ENCODE measurements around the gene MAN2B2.

MAN2B2 gene

DNA sequence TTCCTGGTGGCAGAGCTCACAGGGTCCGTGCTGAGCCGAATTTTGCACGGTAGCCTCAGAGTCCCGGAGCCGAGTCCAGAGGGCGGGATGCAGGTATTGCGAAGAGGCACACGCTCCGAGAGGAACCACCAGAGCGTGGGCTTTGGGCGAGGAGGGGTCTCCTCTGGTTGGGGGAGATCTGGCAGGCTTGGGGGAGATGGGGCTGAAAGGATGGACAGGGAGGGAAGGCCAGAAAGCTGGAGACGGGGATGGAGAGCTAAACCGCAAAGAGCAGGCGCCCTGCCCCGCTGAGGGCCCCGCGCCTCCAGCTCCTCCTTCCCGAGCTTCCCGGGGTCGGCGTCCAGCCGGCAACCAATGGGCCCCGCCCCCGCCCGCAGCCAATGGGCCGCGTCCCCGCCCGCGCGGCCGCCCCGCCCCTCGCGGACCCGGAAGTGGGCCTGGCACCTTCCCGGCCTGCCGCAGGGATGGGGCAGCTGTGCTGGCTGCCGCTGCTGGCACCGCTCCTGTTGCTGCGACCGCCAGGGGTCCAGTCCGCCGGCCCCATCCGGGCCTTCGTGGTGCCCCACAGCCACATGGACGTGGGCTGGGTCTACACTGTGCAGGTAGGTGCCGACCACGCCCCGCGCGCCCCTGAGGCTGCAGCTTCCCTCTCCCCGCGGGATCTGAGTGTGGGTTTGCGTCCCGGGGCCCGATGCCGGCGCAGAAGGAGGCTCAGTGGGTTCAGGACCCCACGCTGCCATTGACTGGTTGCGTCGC is at the start of gene MAN2B2:
MAN2B2 (plus strand) TSS at position 443 of the 756 bp plus-strand sequence; CDS start at position 465, 22 bp downstream.
- DNase-seq (ENCODE audit: low read depth in 2 of 2) = peak; percentile 64

DNA sequence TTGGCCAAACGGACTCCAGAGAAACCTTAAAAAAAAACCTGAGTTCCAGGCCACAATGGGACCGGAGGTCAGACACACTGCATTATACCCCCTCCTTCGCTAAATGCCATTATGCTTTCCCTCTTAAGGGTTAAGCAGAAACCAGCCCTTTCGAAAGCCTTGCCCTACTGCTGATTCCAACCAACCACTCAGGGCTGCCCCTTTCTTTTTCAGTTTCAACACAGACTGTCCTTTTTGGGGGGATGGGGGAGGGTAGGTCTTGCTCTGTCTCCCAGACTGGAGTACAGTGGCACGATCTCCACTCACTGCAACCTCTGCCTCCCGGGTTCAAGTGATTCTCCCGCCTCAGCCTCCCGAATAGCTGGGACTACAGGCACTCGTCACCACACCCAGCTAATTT is 49.5 kb upstream of the MAN2B2 start:
- DNase-seq (ENCODE audit: low read depth in 2 of 2) = no peak

DNA sequence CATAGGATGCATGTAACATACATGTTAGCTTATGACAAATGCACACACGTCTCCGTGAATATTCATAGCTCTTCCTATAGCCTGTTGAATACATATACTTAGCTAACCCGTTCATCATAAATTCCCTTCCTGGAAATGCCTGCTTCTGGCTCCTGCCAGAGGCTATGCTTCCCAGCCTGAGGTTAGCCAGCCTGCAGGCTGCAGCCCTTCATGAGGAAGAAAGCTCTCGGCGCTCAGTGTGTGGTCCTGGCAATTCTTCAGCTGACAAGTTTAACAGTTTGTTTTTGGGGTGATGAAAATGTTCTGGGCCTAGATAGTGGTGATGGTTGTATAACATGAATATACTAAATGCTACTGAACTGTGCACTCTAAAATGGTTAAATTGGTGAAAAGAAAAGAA is 48.8 kb upstream of the MAN2B2 start:
- DNase-seq (ENCODE audit: low read depth in 2 of 2) = no peak

DNA sequence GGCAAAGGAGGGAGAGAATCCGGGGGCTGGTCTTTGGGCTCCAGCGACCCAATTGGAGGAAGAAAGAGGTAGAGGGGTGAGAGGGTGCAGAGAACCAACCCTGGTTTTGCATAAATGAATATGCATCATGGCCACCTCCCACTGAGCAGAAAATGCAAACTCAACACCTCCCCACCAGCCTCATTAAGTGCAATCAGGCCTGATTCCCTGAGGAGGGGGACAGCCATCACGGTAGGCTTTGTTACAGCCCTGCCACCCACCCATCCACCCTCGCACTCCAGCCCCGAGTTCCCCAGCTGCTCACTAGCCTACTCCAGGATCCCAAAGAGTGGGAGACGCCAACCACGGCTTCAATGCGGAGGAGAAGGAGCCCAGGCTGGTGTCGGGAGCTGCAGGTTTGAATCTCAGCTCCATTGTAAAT is 48.3 kb upstream of the MAN2B2 start:
- DNase-seq (ENCODE audit: low read depth in 2 of 2) = no peak

DNA sequence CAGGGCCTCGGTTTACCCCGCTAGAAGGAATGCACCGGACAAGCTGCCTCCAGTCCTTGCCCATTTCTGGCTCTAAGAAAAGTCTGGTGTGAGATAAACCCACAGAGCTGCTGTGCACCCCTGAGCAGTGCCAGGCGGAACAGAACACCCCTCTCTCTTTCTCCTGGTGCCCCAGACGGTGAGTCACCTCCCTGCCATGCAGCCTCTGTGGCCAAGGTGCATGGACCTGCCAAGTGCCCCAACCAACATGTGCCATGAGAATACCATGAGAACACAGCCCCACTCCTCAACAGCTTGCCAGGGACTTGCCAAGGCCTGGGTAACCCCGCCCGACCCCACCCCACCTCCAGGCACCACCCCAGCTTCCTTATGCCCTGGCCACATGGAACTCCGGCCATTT is 47.7 kb upstream of the MAN2B2 start:
- no peak for DNase-seq (ENCODE audit: low read depth in 2 of 2)

DNA sequence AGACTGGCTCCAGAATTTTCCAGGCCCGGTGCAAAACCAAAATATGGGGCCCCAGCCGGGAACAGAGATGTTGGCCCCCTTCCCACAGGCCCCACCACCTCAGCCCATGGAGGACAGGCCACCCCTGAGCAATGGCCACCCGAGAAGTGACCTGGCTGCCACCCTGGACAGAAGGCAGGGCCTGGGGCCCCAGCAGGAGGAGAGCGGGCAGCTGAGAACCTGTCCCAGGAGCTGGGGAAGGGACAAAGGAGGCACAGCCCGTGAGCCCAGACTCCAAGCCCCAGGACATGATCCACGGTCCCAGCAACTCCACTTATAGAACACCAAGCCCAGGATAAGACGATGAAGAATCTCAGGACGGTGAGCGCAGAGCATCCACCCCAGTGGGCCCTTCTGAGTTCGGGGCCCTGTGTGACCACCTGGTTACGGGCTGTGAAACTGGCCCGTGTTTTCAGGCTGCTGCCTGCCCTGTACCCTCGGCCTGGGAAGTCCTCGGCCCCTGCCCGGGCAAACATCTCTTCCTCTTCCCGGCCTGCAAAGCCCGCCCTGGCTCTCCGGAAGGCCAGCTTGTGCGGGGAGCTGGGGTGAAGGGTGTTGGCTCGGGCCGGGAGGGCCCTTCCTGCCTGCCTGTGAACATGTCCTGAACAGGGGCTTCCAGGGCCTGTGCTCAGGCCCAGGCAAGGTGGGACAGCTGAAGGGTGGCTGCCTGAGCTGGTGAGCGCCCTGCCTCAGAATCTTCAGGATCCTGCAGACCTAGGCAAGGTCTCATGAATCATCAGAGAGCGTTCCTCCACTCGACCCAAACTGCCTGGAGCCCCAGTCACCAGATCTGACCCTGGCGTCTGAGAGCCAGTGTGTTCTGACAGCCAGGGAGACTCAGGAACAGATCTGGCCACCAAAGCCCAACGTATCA is 47.0 kb upstream of the MAN2B2 start:
- no peak for DNase-seq (ENCODE audit: low read depth in 2 of 2)

DNA sequence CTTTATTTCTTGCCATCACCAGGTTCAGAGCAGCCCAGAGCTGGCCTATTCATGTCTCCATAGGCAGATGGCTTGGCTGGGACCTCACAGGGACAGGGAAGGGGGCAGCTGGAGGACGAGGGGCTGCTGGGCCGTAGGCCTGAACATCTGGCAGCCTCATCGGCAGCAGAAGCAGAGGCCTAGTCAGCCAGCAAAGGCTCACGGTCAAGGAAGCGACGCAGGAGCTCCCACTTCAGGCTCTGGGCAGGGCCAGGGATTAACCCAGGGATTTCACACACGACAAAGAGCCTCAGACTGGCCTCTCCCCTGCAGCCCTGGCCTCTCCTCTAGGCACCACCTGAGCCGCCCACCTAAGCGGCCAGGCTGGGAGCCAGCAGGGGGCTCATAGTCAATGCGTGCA is 46.0 kb upstream of the MAN2B2 start:
- no peak for DNase-seq (ENCODE audit: low read depth in 2 of 2)

DNA sequence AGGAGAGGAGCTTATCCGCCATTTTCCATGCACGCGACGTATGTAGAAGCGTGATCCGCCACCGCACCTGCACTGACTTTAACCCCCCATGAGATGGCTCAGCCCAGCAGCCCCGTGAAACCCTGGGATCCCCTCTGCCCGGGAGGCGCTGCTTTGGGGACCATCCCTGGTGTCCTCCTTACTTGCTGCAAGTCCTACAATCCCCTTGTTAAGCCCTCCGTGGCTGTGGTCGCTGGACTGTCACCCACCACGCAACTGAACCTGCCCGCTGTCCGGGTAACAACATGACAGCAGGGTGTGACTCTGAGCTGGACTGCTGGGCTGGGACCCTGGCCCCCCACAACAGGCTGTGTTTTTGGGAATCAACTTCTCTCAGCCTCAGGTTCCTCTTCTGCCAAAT is 44.7 kb upstream of the MAN2B2 start:
- DNase-seq (ENCODE audit: low read depth in 2 of 2) = no peak

DNA sequence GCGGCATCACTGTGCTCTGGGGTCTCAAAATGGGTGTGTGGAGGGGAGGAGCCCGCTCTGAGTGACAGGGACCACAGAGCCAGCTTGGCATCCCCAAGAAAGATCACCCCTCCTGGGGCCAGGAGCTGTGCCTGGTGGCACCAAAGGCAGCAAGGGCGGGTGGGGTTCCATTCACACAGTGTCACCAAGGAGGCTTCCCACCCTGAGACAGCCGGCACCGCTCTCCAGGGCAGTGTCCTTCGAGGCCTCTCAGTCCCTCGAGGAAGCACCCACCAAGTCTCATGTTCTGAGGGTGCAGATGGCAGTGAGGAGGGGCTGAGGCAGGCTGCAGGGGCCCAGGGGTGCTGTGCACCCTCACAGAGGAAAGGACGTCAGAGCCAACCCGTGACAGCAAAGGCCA is 44.0 kb upstream of the MAN2B2 start:
- DNase-seq (ENCODE audit: low read depth in 2 of 2) = no peak

DNA sequence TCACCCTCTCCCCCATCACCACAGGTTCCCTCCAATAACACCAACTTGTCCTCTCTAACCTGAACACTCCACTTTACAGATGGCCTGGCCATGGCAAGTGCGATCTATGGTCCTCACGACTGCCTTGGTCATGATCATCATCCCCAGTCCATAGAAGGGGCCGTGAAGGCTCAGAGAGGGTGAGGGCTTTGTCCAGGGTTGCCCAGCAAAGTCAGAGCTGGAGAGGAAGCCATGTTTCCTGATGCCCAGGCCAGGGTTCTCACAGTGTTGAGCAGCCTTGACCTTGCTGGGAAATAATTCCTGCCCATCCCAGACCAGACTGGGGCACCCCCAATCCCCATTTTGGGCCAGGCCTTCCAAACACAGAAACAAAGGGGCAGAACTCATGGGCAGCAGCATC is 42.9 kb upstream of the MAN2B2 start:
- DNase-seq (ENCODE audit: low read depth in 2 of 2) = no peak

DNA sequence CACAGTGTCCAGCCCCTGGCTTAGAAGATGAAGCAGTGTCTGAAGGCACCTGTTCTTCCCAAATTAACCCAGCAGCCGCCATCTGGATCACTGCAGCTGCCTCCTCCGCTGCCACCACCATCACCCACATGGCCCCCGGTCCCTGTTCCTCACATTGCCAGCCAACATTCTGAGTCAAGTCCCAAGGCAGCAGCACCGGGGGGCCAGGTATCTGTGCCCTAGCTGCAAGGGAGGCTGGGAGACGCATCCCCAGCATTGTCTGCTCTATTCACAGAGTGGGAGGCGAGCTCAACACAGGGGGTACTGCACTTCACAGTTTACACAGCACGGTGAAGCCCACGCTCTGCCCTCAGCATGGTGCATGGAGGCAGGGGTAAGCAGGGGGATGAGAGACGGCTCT is 42.3 kb upstream of the MAN2B2 start:
- DNase-seq (ENCODE audit: low read depth in 2 of 2) = no peak

DNA sequence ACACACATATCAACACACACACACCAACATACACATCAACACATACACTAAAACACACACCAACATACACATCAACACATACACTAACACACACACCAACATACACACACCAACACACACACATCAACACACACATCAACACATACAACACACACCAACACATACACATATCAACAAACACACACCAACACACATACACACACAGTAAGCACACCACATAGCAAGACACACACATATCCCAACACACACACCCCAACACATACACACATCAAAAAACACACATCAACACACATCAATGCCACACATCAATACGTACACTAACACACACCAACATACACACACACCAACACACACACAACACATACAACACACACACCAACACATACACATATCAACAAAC is 40.9 kb upstream of the MAN2B2 start:
- no peak for DNase-seq (ENCODE audit: low read depth in 2 of 2)

DNA sequence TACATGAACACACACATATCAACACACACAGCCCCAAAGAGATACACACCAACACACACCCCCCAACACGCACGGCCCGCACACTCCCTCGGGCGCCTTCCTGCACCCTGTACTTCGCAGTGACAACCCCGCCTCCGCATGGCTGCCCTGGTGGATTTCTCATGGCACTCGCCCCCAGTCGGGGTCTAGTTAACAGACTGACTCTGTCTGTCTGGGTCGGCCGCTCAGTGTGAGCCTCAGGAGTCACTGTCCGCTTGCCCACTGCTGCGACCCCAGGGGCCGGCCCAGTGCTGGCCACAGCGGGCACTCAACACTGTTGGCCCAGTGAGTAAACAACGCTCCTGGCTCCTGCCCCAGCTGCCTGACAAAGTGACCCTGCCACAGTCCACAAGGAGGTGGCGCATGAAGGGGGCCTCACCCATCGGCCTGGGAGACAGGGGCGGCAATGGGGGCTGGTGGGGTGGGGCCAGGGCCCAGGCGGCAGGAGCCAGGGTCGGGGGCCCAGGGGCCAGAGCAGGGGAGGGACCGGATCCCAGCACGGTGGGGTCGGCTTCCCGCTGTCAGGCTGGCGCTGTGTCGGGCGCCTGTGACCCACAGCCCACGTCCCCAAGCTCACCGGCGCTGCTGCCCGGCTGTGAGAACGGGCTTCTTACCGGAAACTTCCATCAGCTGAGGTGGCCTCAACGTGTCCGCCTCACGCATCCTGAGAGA is 40.2 kb upstream of the MAN2B2 start:
- DNase-seq (ENCODE audit: low read depth in 2 of 2) = no peak

DNA sequence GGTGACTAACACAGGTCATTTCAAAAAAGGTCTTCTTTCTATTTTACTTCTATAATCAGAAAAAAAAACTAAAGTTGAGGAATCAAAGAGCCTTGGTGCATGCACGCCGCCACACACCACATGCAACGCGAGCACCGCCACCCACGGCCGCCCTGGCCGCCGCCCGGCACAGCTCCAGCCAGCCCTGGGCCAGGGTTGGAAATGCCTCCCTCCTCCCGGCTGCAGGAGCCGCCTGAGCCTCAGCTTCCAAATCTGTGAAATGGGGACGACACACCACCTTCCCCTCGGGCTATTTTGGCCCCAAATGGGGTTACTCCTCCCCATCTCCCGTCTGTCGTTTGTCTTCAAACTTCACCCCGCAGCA is 39.7 kb upstream of the MAN2B2 start:
- DNase-seq (ENCODE audit: low read depth in 2 of 2) = no peak

DNA sequence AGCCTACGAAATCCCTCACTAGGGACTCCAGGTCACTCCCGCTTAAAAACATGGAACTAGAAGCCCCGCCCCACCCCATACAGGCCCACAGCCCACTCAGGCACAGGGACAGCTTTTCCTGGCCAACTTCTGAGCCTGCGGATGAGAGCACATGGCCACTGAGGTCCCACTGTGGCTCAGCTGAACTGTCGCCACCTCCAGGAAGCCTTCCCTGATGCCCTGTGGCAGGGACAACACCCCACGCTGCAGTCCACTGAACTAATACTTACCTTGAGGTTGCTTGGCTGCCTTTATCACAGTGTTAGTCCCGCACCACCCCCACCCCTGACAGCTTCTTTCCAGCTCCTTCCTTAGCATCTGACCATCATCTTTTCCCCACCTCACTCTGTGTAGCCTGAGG is 39.3 kb upstream of the MAN2B2 start:
- no peak for DNase-seq (ENCODE audit: low read depth in 2 of 2)

DNA sequence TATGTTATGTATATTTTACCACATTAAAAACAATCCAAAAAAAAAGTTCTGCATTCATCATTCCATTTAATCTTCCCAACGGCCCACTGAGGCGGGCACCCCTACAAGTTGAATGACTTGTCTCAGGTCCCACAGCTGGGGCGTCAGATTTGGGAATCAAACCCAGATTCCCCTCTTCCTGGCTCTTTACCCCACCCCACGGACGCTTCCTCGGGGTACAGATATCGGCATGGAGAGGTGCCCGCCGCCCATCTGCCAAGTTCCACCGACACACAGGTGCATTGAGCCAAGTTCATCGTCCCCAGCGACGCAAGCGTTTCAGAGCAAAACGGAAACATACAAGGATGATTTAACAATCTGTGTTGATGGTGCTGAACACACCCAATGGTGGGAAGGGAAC is 36.9 kb upstream of the MAN2B2 start:
- no peak for DNase-seq (ENCODE audit: low read depth in 2 of 2)

DNA sequence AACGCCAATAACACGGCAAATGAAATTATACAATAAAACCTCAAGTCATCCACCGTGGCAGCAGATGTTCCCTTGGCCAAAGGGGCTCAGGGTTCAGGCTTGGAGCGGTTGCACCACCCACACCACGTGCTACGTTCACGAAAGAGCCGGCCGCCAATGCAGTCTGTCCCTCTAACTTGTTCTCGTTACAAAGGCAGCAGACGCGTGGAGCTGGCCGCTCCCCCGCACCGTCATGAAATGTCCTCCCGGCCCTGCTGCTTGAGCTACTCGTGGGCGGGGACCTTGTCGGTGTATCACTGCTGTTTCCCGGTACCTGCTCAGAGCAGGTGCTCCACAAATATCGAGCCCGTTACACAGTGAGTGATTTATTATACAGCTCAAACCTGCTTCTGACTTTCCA is 36.4 kb upstream of the MAN2B2 start:
- no peak for DNase-seq (ENCODE audit: low read depth in 2 of 2)

DNA sequence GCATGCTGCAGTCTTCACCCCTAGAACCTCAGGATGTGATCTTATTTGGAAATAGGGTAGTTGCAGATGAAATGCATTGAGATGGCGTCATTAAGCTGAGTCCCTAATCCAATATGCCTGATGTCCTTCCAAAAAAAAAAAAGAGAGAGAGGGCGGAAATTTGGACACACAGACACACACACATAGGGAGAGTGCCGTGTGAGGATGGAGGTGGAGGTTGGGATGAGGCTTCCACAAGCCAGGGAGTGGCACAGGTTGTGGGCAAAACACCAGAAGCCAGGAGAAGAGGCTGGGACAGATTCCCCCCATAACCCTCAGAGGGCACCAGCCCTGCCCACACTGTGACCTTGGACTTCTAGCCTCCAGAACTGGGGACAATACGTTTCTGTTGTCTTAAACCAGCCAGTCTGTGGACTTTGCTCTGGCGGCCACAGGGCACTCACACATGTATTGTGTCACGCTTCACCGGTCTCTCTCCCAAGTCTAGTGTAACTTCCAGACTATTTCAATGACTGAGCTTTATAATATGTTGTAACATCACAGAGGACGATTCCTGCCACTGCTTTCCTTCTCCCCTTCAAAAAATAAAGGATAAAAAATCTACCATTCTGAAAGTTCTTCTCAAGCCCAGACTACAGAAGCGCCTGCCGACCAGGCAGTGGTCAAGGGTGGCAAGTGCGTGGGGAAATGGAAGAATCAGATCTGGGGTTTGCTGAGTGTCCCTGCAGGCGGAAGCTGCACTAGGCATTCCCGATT is 35.8 kb upstream of the MAN2B2 start:
- DNase-seq (ENCODE audit: low read depth in 2 of 2) = no peak

DNA sequence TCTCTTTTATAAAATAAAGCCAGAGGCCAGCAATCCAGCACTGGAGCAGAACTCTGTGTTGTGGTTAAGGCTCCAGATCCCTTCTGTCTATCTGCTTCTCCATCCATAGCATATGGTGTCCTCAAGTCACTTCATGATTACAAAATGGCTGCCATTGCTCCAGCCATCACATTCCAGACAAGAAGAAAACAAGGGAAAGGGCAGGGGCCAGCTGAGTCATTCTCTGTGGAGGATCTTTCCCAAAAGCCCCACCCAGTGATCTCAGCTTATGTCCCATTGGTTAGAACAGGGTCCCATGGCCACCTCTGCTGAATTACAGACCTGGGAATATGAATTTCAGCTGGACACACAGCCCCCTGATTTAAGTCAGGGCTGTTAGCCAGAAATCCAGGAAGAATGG is 34.1 kb upstream of the MAN2B2 start:
- no peak for DNase-seq (ENCODE audit: low read depth in 2 of 2)

DNA sequence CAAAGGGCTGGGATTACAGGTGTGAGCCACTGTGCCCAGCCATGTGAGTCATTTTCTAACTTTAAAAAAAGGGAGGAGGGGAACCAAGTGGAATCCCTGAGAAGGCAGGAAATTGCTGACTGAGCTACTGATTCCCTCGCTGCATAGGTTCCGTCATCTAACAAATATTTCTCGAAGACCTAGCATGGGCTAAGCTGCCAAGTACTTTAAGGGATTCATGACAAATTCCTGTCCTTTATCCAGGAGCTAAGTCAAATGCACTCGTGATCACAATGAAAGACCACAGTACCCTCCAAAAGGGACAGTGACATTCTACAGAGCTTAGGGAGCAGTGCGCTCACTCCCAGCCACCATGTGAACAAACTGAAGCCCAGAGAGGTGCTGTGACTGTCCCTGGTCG is 33.2 kb upstream of the MAN2B2 start:
- DNase-seq (ENCODE audit: low read depth in 2 of 2) = no peak

DNA sequence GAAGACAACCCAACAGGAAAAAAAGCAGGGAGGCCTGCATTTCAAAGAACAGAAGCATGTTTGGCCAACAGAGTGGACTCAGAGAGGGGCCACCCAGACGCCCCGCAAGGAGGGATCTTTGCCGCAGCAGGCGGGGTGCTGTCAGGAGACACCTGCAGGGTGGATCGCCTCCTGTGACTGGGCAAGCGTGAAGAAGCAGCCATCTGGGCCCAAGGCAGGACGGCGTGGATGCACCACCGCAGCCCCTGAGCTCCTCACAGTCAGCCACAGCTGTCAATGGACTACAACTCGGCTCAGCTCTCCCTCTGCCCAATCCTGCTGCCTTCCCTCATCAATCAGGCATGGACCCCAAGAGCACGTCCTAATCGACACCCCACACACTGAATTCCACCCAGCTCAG is 32.0 kb upstream of the MAN2B2 start:
- DNase-seq (ENCODE audit: low read depth in 2 of 2) = no peak

DNA sequence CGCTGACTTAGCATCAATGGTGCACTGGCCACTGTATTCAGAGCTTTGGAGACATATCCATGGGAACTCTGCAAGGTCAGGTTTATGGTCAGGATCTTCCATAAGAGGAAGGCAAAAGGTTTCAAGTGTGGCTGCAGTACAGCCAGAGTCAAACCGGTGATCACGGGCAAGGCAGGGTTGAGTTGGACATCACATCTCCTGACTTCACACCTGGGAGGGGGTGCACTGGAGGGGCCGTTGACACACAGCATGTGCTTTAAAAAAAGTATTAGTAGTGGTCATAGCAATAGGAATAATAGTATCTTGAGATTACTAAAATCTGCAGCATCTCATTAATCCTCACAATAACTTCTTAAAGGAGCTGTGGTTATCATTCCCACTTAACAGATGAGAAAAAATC is 28.9 kb upstream of the MAN2B2 start:
- DNase-seq (ENCODE audit: low read depth in 2 of 2) = no peak

Measured in stimulated activated CD8-positive, alpha-beta memory T cell treated with anti-CD3 and anti-CD28 coated beads, Interleukin-15, amount 100 ng/mL, for 4 hours (primary cell).